MM.1S (cell line): ENCODE measurements around the gene NUDT8.

Source experiments
- DNase-seq: peaks from one replicate; pipeline ENCODE4 v3.0.0-alpha.2; 2015
- H2AFZ ChIP-seq: fragments of 300-600 bp; sonication (generic); 2 replicates; pipeline ENCODE4 v1.6.0; 2016; ENCODE audit warnings: antibody characterized with exemption, low read length
- H3F3A ChIP-seq: fragments of 300-600 bp; sonication (generic); 2 replicates; pipeline ENCODE4 v1.6.1; 2016; ENCODE audit warnings: mild to moderate bottlenecking, antibody characterized with exemption, low read length, moderate library complexity, mixed read lengths; ENCODE audit not compliant: insufficient read depth
- H3K27ac ChIP-seq: fragments of 300-600 bp; sonication (generic); 2 replicates; pipeline ENCODE4 v1.5.1; 2016; ENCODE audit warnings: mild to moderate bottlenecking, low read length
- H3K27me3 ChIP-seq: fragments of 300-600 bp; sonication (generic); replicated peaks from 2 replicates; pipeline ENCODE4 v1.6.0; 2016; ENCODE audit warnings: low read length; ENCODE audit not compliant: insufficient read depth
- H3K36me3 ChIP-seq: fragments of 300-600 bp; sonication (generic); replicated peaks from 2 replicates; pipeline ENCODE4 v1.6.1; 2016; ENCODE audit warnings: mild to moderate bottlenecking, low read length, mixed read lengths; ENCODE audit not compliant: insufficient read depth
- H3K4me1 ChIP-seq: fragments of 300-600 bp; sonication (generic); 2 replicates; pipeline ENCODE4 v1.6.1; 2016; ENCODE audit warnings: low read length, mixed read lengths
- H3K4me2 ChIP-seq: fragments of 300-600 bp; sonication (generic); 2 replicates; pipeline ENCODE4 v1.6.0; 2016; ENCODE audit warnings: low read depth, low read length
- H3K4me3 ChIP-seq: fragments of 300-600 bp; sonication (generic); 2 replicates; pipeline ENCODE4 v1.5.1; 2016; ENCODE audit warnings: low read length, mixed read lengths
- H3K79me2 ChIP-seq: fragments of 300-600 bp; sonication (generic); 2 replicates; pipeline ENCODE4 v1.6.1; 2016; ENCODE audit warnings: mixed run types, low read length, mixed read lengths
- H3K9ac ChIP-seq: fragments of 300-600 bp; sonication (generic); 2 replicates; pipeline ENCODE4 v1.6.1; 2016; ENCODE audit warnings: low read length, mixed read lengths
- H3K9me2 ChIP-seq: fragments of 300-600 bp; sonication (generic); replicated peaks from 2 replicates; pipeline ENCODE4 v1.6.1; 2016; ENCODE audit warnings: mild to moderate bottlenecking, low read length, mixed read lengths; ENCODE audit not compliant: insufficient read depth
- H3K9me3 ChIP-seq: fragments of 300-600 bp; sonication (generic); replicated peaks from 2 replicates; pipeline ENCODE4 v1.6.1; 2016; ENCODE audit warnings: mild to moderate bottlenecking, low read length, mixed read lengths; ENCODE audit not compliant: insufficient read depth
- H4K20me1 ChIP-seq: fragments of 300-600 bp; sonication (generic); 2 replicates; pipeline ENCODE4 v1.6.1; 2016; ENCODE audit warnings: mild to moderate bottlenecking, low read length, moderate library complexity, mixed read lengths; ENCODE audit not compliant: insufficient read depth
- EZH2 ChIP-seq: fragments of 300-600 bp; sonication (generic); optimal IDR thresholded peaks from 2 replicates; pipeline ENCODE3; 2017; ENCODE audit warnings: low read depth, mild to moderate bottlenecking, antibody characterized with exemption, low read length, mixed read lengths
- EZH2phosphoT487 ChIP-seq: fragments of 300-600 bp; sonication (generic); IDR thresholded peaks from 2 replicates; pipeline ENCODE4 v1.6.1; 2018; ENCODE audit warnings: antibody characterized with exemption, low read length
- TF ChIP-seq, protein P1 (sequence below): fragments of 300-600 bp; sonication (generic); IDR thresholded peaks from 2 replicates; pipeline ENCODE4 v1.5.1; 2016; ENCODE audit warnings: antibody characterized with exemption, low read length, mixed read lengths

Gene NUDT8

DNA sequence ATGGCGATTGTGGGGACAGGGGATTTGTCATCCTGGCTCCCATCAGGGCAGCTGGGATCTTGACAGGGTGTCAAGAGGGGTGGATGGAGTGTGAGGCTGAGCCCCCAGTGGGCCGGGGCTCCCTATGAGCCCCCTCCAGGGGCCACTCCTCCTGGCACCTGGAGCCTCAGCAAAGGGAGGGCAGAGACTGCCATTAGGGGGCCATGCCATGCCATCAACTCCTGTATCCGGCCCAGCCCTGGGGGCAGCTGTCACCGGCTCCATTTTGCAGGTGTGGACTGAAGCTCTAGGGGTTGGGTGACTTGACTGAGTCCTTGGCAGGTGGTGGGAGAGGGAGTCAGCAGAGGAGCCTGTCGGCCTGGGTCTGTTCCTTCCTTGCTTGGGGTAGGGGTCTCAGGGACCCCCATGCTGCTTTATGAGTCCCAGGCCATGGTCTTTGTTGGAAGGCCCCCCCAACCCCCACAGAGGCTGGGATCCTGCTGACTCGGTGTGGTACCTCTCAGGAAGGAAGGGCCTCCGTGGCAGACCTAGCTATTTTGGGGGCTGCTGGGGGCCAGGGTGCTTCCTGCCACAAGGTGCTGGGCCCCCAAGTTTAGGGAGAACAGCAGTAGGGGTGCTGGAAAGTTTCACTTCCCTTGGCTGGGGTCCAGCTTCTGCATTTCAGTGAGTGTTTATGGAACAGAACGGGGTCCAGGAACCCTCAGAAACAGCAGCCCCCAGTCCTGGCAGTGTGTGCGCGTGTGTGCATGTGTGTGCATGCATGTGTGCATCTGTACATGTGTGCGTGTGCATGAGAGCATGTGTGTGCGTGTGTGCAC, 19.3 kb upstream of the NUDT8 start:
- Histone ChIP-seq H3K9me3 (no peaks in the 10 kb centered on the region), H4K20me1 (no peaks in the 10 kb centered on the region), H3K4me1 (peaks cover 36% of the 10 kb centered on the region), H3K4me2 (peak overlapping the region; percentile 22; the same call in 1 of the 2 replicates), H3K27me3 (no peaks in the 10 kb centered on the region), H3K9me2 (no peaks in the 10 kb centered on the region), H3K9ac (no peak overlapping the region), H3F3A (peaks cover 23% of the 10 kb centered on the region), H3K27ac (no peak overlapping the region), H3K36me3 (no peaks in the 10 kb centered on the region), H3K4me3 (no peak overlapping the region), H3K79me2 (no peaks in the 10 kb centered on the region), H2AFZ (0 out of 2 replicates have a peak overlapping the region, but pooled peaks have one; percentile 7)
- no peak for DNase-seq
- TF ChIP-seq EZH2 (no peak), EZH2phosphoT487 (no peak)
- TF ChIP-seq, protein P1, sequence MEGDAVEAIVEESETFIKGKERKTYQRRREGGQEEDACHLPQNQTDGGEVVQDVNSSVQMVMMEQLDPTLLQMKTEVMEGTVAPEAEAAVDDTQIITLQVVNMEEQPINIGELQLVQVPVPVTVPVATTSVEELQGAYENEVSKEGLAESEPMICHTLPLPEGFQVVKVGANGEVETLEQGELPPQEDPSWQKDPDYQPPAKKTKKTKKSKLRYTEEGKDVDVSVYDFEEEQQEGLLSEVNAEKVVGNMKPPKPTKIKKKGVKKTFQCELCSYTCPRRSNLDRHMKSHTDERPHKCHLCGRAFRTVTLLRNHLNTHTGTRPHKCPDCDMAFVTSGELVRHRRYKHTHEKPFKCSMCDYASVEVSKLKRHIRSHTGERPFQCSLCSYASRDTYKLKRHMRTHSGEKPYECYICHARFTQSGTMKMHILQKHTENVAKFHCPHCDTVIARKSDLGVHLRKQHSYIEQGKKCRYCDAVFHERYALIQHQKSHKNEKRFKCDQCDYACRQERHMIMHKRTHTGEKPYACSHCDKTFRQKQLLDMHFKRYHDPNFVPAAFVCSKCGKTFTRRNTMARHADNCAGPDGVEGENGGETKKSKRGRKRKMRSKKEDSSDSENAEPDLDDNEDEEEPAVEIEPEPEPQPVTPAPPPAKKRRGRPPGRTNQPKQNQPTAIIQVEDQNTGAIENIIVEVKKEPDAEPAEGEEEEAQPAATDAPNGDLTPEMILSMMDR = no peak

DNA sequence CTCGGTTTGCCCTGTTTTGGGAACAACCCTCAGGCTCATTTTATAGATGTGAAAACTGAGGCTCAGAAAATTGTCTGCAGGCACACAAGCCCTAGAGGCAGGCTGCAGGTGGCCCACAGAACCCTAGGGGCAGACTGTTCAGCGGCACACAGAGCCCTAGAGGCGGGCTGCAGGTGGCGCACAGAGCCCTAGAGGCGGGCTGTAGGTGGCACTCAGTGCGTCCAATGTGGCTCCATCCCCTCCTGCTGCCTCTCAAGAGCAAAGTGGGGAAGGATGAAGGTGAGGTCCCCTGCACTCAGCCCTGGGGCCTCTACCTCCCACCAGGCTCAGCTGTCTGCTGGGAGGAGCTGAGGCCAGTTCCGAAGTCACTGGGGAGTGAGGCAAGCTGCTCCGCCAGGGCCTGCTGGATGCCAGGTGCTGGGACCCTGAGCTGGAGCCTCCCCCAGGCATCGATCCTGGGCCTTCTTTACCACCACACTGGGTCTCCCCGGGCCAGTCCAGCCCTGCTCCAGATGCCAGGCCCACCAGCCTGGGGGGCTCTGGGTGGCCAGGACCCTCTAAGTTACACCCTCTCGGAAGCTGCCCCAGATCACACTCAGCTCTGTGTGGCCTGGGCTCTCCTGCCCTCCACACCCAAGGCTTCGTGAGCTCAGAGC, 18.5 kb upstream of the NUDT8 start:
- Histone ChIP-seq H3K9me2 (no peaks in the 10 kb centered on the region), H3K9ac (no peak overlapping the region), H2AFZ (peak overlapping the region; percentile 7; the same call in 1 of the 2 replicates), H3K4me3 (no peak overlapping the region), H3K9me3 (no peaks in the 10 kb centered on the region), H3F3A (peaks cover 23% of the 10 kb centered on the region), H3K36me3 (no peaks in the 10 kb centered on the region), H4K20me1 (no peaks in the 10 kb centered on the region), H3K27ac (no peak overlapping the region), H3K4me1 (peaks cover 36% of the 10 kb centered on the region), H3K27me3 (no peaks in the 10 kb centered on the region), H3K4me2 (0 out of 2 replicates have a peak overlapping the region, but pooled peaks have one; percentile 5), H3K79me2 (no peaks in the 10 kb centered on the region)
- TF ChIP-seq, protein P1 = peak; percentile 88
- no peak for TF ChIP-seq EZH2phosphoT487
- TF ChIP-seq EZH2 = no peak
- DNase-seq = peak; percentile 85

DNA sequence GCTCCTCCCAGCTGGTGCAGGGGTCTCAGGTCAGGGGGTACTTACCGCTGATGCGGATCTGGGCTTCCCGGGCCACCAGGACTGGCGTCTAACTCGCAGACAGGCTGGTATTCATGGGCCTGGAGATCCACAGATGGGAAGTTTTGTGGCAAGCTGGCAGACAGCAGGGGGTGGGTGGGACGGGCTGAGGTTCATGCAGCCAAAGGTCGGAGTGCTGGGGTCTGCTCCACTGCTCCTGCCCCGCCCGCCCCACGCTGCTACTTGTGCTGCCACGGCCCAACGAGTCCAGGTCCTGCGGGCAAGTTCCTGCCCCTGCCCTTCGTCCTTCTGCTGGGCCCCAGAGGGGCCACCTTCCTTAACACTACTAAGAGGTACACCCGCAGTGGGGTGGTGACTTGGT, 17.7 kb upstream of the NUDT8 start:
- Histone ChIP-seq H3F3A (peaks cover 23% of the 10 kb centered on the region), H3K4me1 (peaks cover 36% of the 10 kb centered on the region), H3K27ac (no peak overlapping the region), H3K4me3 (no peak overlapping the region), H3K4me2 (no peak overlapping the region), H2AFZ (no peak overlapping the region), H3K9me3 (no peaks in the 10 kb centered on the region), H4K20me1 (no peaks in the 10 kb centered on the region), H3K79me2 (no peaks in the 10 kb centered on the region), H3K9me2 (no peaks in the 10 kb centered on the region), H3K36me3 (no peaks in the 10 kb centered on the region), H3K27me3 (no peaks in the 10 kb centered on the region), H3K9ac (no peak overlapping the region)
- no peak for DNase-seq
- no peak for TF ChIP-seq EZH2phosphoT487
- TF ChIP-seq, protein P1 = no peak
- no peak for TF ChIP-seq EZH2
